ENCODE results near the gene PREX1. TPM values are rescaled to one million over a fixed set of nuclear protein-coding genes. Genes with fewer than 3 reads are reported as not detected.

Gene PREX1
- total RNA-seq, 4 donors from 2014 or later, result 9.9 to 150 (median 18.4) TPM

DNA sequence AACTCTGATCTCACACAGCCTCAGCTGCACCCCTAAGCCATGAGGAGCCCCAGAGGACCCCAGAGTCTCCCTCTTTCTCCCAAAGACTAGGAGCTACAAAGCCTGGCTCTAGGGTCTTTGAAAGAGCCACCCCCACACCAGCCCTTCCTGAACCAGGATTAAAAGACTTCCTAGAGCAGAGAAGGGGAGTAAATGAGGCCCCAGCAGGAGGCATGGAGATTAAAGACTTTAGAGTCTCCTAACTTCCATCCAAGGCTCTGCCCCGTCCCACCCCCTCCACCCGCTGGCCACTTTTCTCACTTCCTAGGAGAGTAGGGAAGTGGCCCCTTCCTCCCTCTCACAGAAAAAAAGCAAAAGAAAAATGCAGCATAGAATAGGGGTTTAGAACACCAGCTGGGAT, 1.7 kb downstream of the PREX1 start:
- Histone ChIP-seq H3K27me3 (no peaks in the 10 kb centered on the region), H3K4me3 (peak overlapping the region; percentile 59 to 92 (median 67)), H3K27ac (peak overlapping the region; percentile 60 to 92 (median 65)), H3K9me3 (no peaks in the 10 kb centered on the region), H3K4me1 (peaks cover 0 to 23% (median 17%) of the 10 kb centered on the region in 4 donors), H3K36me3 (no peaks in the 10 kb centered on the region)
- DNase-seq, result no peak
- no peak for TF ChIP-seq POLR2A (IDR thresholded peaks at IDR 0.05)
- TF ChIP-seq, protein P1, sequence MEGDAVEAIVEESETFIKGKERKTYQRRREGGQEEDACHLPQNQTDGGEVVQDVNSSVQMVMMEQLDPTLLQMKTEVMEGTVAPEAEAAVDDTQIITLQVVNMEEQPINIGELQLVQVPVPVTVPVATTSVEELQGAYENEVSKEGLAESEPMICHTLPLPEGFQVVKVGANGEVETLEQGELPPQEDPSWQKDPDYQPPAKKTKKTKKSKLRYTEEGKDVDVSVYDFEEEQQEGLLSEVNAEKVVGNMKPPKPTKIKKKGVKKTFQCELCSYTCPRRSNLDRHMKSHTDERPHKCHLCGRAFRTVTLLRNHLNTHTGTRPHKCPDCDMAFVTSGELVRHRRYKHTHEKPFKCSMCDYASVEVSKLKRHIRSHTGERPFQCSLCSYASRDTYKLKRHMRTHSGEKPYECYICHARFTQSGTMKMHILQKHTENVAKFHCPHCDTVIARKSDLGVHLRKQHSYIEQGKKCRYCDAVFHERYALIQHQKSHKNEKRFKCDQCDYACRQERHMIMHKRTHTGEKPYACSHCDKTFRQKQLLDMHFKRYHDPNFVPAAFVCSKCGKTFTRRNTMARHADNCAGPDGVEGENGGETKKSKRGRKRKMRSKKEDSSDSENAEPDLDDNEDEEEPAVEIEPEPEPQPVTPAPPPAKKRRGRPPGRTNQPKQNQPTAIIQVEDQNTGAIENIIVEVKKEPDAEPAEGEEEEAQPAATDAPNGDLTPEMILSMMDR (IDR thresholded peaks at IDR 0.05), result no peak

DNA sequence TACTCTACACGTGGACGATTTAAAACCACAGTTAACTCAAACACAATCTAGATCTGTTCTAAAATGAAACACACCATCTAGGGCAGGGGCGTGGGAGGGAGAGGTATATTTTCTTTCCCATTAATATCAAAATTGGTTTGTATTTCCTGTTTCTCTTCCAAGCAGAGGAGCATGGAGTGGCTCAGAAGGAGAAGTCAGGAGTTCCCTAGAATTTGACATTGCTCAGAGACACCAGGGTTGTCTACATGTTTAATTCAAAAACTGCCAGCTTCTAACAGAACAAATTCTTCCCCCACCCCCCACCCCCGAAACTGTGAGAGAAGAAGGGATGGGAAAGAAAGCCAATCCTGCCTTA, 2.3 kb downstream of the PREX1 start:
- Histone ChIP-seq H3K4me1 (peaks cover 0 to 28% (median 22%) of the 10 kb centered on the region in 4 donors), H3K36me3 (no peaks in the 10 kb centered on the region), H3K4me3 (peak overlapping the region; percentile 59 to 92 (median 67)), H3K27ac (peak overlapping the region; percentile 13 to 92 (median 63)), H3K27me3 (no peaks in the 10 kb centered on the region), H3K9me3 (no peaks in the 10 kb centered on the region)
- TF ChIP-seq, protein P1 (IDR thresholded peaks at IDR 0.05), result no peak
- no peak for TF ChIP-seq POLR2A (IDR thresholded peaks at IDR 0.05)
- DNase-seq, result no peak

DNA sequence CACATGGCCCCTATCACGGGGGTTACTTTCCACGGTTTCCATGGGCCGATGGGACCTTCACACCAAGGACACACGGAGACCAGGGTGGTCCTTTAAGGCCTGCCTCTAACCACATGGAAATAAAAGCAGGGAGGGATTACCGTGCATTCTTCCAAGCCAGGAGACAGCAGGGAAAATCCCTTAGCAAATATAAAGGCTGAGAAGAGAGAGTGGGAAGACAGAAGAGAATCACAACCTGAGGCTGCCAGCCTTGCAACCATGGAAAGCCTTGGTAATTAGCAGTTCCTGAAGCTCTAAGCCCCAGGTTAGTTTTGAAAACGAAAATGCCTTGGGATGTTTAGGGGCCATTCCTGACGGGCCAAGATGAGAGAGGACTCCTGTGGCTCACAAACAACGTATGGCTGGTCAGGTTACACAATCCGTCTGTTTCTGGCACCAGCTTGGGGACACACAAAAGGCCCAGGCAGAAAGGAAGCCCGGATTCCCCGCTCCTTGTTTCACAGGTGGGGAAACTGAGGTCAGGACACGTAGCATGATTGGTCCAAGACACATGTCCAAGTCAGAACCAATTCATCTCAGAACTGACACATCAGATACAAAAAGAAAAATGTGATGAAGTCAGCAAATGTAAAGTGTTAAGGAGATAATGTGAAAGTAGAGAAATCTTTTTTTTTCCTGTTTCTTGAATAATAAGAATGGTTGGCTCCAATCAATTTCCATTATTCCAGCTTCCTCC, 2.8 kb downstream of the PREX1 start:
- no peaks in the 10 kb centered on the region for H3K27me3 ChIP-seq

DNA sequence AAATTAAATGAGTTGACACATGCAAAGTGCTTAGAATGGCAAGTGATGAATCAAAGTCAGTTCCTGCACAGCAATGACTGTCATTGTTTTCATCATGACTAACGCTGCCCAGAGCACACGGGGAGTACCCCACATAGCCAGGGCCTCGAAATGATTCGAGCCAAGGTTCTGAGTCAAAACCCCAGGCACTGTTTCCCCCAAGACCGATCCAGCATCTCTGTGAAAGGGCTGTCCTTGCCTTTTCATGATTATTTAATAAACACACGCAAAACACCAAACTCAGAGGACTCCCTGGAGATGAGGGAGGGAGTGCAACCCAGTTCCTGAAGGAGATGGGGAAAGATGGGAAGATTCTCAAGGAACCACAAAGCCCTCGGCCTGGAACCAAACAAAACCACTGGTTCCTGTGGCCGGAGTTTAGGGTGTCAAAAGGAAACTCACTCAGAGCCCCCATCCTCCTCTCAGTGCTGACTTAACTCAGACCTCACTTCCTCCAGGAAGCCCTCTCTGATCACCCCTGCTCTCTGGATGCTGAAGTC, 3.8 kb downstream of the PREX1 start:
- TF ChIP-seq, protein P1 (IDR thresholded peaks at IDR 0.05), result no peak
- TF ChIP-seq POLR2A (IDR thresholded peaks at IDR 0.05), result no peak
- H3K4me3 ChIP-seq, result peak overlapping the region; percentile 4 to 59 (median 16)
- H3K27me3 ChIP-seq, result no peaks in the 10 kb centered on the region
- H3K36me3 ChIP-seq, result no peaks in the 10 kb centered on the region
- no peak for DNase-seq
- peaks cover 0 to 38% (median 31%) of the 10 kb centered on the region in 4 donors for H3K4me1 ChIP-seq
- H3K9me3 ChIP-seq, result no peaks in the 10 kb centered on the region
- peak overlapping the region; percentile 35 to 92 (median 63) for H3K27ac ChIP-seq

More for the DNA sequence above, 2.8 kb downstream of the PREX1 start:
- H3K4me3 ChIP-seq, result peak overlapping the region; percentile 13 to 68 (median 42)
- no peaks in the 10 kb centered on the region for H3K36me3 ChIP-seq
- H3K27ac ChIP-seq, result peak overlapping the region; percentile 17 to 92 (median 63)
- H3K9me3 ChIP-seq, result no peaks in the 10 kb centered on the region
- no peak for DNase-seq
- H3K4me1 ChIP-seq, result peaks cover 0 to 34% (median 28%) of the 10 kb centered on the region in 4 donors
- TF ChIP-seq, protein P1 (IDR thresholded peaks at IDR 0.05), result no peak
- no peak for TF ChIP-seq POLR2A (IDR thresholded peaks at IDR 0.05)

DNA sequence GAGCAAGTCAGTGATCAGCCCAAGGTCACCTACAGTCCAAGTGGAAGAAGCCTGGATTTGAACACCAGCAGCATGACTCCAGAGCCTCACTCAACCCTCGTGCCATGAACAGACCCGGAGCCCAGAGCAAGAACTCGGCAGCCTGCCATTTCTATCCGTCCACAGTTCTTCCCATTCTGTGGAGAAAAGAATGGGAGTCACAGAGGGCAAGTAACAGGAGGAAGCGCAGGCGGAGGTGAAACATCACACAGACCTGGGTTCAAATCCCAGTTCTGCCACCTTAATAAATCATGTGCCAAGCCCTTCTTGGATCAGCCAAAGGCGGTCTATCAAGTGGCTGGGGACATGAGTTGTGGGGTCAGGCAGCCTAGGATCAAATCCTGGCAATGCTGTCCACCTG, 4.3 kb downstream of the PREX1 start:
- DNase-seq, result no peak
- Histone ChIP-seq H3K27me3 (no peaks in the 10 kb centered on the region), H3K9me3 (no peaks in the 10 kb centered on the region), H3K36me3 (no peaks in the 10 kb centered on the region), H3K27ac (peak overlapping the region; percentile 35 to 92 (median 63)), H3K4me3 (peak overlapping the region in 3 of 4 donors; percentile 15 to 28 (median 24)), H3K4me1 (peaks cover 0 to 41% (median 34%) of the 10 kb centered on the region in 4 donors)
- TF ChIP-seq POLR2A (IDR thresholded peaks at IDR 0.05), result no peak
- TF ChIP-seq, protein P1 (IDR thresholded peaks at IDR 0.05), result no peak
